GM12878 (cell line): ENCODE results near the gene HAAO.
"Not testable (repeated sequence)": the region's sequence is repeated elsewhere in the genome, so short reads cannot be mapped to it uniquely, and the experiment has no call there.

Experiments used
- E4F1 ChIP-seq: fragments of 450-650 bp; IDR thresholded peaks from 2 replicates; pipeline ENCODE4 v1.6.1; 2018; ENCODE audit warnings: borderline replicate concordance, mild to moderate bottlenecking; ENCODE audit not compliant: partially characterized antibody
- IRF4 ChIP-seq: IDR thresholded peaks from 2 replicates; pipeline ENCODE4 v1.6.1; 2011; ENCODE audit warnings: low read depth, low read length
- NBN ChIP-seq: fragments of 450-650 bp; IDR thresholded peaks from 2 replicates; pipeline ENCODE4 v1.6.1; 2016
- NFIC ChIP-seq: IDR thresholded peaks from 2 replicates; pipeline ENCODE4 v1.6.1; 2012; ENCODE audit warnings: low read depth, mild to moderate bottlenecking, inconsistent platforms, low read length, moderate library complexity
- NRF1 ChIP-seq: conservative IDR thresholded peaks from 2 replicates; pipeline ENCODE4 v1.6.1; 2011; ENCODE audit warnings: mild to moderate bottlenecking, low read depth, low read length, improper control_type of control experiment
- POLR2A ChIP-seq: IDR thresholded peaks from 2 replicates; pipeline ENCODE4 v1.6.1; 2011; ENCODE audit warnings: low read depth, mild to moderate bottlenecking, low read length
- RBBP5 ChIP-seq: fragments of 200-600 bp; sonication (generic); conservative IDR thresholded peaks from 2 replicates; pipeline ENCODE4 v1.6.1; 2016
- REST ChIP-seq: IDR thresholded peaks from 2 replicates; pipeline ENCODE4 v1.6.1; 2012; ENCODE audit warnings: mild to moderate bottlenecking, low read depth, low read length
- SMC3 ChIP-seq: IDR thresholded peaks from 2 replicates; pipeline ENCODE4 v1.6.1; 2011; ENCODE audit warnings: low read length, improper control_type of control experiment, borderline replicate concordance
- ZNF274 ChIP-seq: IDR thresholded peaks from one replicate; pipeline ENCODE4 v1.8.0; 2011; ENCODE audit not compliant: insufficient read length, insufficient read depth
- TF ChIP-seq, protein P1 (sequence below), 3 experiments: IDR thresholded peaks in 2 of 3; conservative IDR thresholded peaks in 1 of 3; 2 replicates each; pipeline ENCODE4 v1.5.1; 2011; ENCODE audit warnings: low read depth in 3 of 3, low read length in 3 of 3, mild to moderate bottlenecking in 3 of 3, control low read depth in 2 of 3, moderate library complexity in 2 of 3, inconsistent platforms in 1 of 3, mixed read lengths in 1 of 3; ENCODE audit not compliant: control insufficient read depth in 2 of 3, insufficient read depth in 1 of 3; ENCODE audit errors: extremely low read depth in 1 of 3
- TF ChIP-seq, protein P2 (sequence below): IDR thresholded peaks from 2 replicates; pipeline ENCODE4 v1.6.1; 2012; ENCODE audit warnings: low read depth, low read length, improper control_type of control experiment

GRCh38 chr2:42731316-42731715, 61.1 kb downstream of the HAAO start:
- TF ChIP-seq, protein P1, sequence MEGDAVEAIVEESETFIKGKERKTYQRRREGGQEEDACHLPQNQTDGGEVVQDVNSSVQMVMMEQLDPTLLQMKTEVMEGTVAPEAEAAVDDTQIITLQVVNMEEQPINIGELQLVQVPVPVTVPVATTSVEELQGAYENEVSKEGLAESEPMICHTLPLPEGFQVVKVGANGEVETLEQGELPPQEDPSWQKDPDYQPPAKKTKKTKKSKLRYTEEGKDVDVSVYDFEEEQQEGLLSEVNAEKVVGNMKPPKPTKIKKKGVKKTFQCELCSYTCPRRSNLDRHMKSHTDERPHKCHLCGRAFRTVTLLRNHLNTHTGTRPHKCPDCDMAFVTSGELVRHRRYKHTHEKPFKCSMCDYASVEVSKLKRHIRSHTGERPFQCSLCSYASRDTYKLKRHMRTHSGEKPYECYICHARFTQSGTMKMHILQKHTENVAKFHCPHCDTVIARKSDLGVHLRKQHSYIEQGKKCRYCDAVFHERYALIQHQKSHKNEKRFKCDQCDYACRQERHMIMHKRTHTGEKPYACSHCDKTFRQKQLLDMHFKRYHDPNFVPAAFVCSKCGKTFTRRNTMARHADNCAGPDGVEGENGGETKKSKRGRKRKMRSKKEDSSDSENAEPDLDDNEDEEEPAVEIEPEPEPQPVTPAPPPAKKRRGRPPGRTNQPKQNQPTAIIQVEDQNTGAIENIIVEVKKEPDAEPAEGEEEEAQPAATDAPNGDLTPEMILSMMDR (IDR thresholded peaks at IDR 0.05 in 2 of 3, conservative IDR thresholded peaks at IDR 0.05 in 1 of 3; ENCODE audit: control insufficient read depth in 2 of 3, extremely low read depth in 1 of 3, insufficient read depth in 1 of 3, low read depth in 3 of 3, low read length in 3 of 3): not testable (repeated sequence)
- not testable (repeated sequence) for TF ChIP-seq NFIC, NRF1, POLR2A, RBBP5, E4F1, REST, ZNF274, NBN, IRF4, SMC3
- TF ChIP-seq, protein P2, sequence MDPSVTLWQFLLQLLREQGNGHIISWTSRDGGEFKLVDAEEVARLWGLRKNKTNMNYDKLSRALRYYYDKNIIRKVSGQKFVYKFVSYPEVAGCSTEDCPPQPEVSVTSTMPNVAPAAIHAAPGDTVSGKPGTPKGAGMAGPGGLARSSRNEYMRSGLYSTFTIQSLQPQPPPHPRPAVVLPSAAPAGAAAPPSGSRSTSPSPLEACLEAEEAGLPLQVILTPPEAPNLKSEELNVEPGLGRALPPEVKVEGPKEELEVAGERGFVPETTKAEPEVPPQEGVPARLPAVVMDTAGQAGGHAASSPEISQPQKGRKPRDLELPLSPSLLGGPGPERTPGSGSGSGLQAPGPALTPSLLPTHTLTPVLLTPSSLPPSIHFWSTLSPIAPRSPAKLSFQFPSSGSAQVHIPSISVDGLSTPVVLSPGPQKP: not testable (repeated sequence)
